Astrocyte of the cerebellum (primary cell): ENCODE data around the gene MUC13.

Experiments
- DNase-seq: peaks from one replicate; pipeline ENCODE4 v3.0.0-alpha.2; 2011; ENCODE audit warnings: low read depth
- H3K4me3 ChIP-seq: 2 replicates; pipeline ENCODE4 v1.5.1; 2011; ENCODE audit warnings: mild to moderate bottlenecking, low read depth, low read length, moderate library complexity
- in situ Hi-C: cut with HindIII; loops from 2 replicates; pipeline ENCODE4 v1.10.0; 2017; ENCODE audit warnings: low sequenced_read_pairs
- TF ChIP-seq, protein P1 (sequence below): IDR thresholded peaks from 2 replicates; pipeline ENCODE4 v1.5.1; 2012; ENCODE audit warnings: low read length, low read depth, moderate library complexity, mild to moderate bottlenecking; ENCODE audit errors: missing control alignments

MUC13 gene

DNA sequence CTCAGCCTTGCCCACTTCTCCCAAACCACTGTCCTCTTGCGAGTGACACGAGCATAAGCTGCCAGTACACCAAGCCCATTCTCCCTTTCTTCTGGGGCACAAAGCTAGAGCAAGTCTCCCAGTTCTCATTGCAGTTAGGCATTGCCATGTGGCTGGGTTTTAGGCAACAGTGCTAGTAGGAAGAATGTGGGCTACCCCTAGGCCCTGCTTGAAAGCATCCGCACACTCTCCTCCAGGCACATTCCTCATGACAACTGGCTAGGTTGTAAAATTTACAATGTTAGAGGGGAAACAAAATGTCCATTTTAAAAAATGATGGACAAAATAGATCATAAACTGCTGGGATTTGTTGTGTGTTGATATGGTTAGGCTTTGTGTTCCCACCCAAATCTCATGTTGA lies 67.0 kb downstream of the MUC13 start:
- TF ChIP-seq, protein P1, sequence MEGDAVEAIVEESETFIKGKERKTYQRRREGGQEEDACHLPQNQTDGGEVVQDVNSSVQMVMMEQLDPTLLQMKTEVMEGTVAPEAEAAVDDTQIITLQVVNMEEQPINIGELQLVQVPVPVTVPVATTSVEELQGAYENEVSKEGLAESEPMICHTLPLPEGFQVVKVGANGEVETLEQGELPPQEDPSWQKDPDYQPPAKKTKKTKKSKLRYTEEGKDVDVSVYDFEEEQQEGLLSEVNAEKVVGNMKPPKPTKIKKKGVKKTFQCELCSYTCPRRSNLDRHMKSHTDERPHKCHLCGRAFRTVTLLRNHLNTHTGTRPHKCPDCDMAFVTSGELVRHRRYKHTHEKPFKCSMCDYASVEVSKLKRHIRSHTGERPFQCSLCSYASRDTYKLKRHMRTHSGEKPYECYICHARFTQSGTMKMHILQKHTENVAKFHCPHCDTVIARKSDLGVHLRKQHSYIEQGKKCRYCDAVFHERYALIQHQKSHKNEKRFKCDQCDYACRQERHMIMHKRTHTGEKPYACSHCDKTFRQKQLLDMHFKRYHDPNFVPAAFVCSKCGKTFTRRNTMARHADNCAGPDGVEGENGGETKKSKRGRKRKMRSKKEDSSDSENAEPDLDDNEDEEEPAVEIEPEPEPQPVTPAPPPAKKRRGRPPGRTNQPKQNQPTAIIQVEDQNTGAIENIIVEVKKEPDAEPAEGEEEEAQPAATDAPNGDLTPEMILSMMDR = no peak
- DNase-seq = no peak
- in situ Hi-C loops = no loop called here
- H3K4me3 ChIP-seq = no peak overlapping the region

GRCh38 chr3:124862006-124862405 lies 72.5 kb downstream of the MUC13 start:
- TF ChIP-seq, protein P1 = no peak
- in situ Hi-C loops = loop anchor here (5.0 kb wide), 1 partner anchor 35 kb away; no protein-coding TSS in a partner anchor
- no peak for DNase-seq
- no peak overlapping the region for H3K4me3 ChIP-seq

GRCh38 chr3:124861041-124861440 lies 73.5 kb downstream of the MUC13 start:
- TF ChIP-seq, protein P1 = no peak
- H3K4me3 ChIP-seq = no peak overlapping the region
- in situ Hi-C loops = loop anchor here (5.0 kb wide), 1 partner anchor 34 kb away; no protein-coding TSS in a partner anchor
- no peak for DNase-seq

GRCh38 chr3:124860599-124860998 lies 74.0 kb downstream of the MUC13 start:
- in situ Hi-C loops = loop anchor here (5.0 kb wide), 1 partner anchor 33 kb away; no protein-coding TSS in a partner anchor
- TF ChIP-seq, protein P1 = no peak
- no peak overlapping the region for H3K4me3 ChIP-seq
- DNase-seq = peak; percentile 97

DNA sequence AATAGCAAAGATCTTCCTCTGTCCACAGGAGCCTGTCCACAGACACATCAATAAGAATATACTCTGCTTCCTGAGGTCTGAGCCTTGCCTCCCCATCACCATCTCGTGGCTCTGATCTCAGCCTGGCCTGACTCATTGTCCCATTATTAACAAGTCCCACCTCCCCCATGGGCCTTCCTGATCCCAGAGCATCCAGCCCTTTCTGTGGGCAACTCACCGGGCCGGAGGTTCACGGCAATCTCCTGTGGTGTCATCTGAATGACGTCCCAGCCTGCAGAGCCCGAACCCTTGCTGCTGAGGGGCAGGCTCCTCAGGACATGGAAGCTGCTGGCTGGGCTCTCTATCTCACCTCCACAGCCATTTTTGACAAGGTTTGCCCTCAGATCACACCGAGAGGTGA lies 75.5 kb downstream of the MUC13 start:
- peak; percentile 44 for DNase-seq
- in situ Hi-C loops = no loop called here
- no peak overlapping the region for H3K4me3 ChIP-seq
- TF ChIP-seq, protein P1 = no peak

- TF ChIP-seq, protein P1 = no peak
- peak; percentile 61 for DNase-seq
- H3K4me3 ChIP-seq = no peak overlapping the region
- in situ Hi-C loops = no loop called here
These were observed 76.3 kb downstream of the MUC13 start for GRCh38 chr3:124858275-124858674.
